Prostate gland (tissue), 2 donors: ENCODE results near the gene HIVEP2.

Source experiments
- CTCF ChIP-seq, 4 experiments: fragments of 200-600 bp in 2 of 4; fragments of 450-650 bp in 2 of 4; sonication (generic) in 2 of 4; IDR thresholded peaks; 1 replicate in 3 of 4; 2 replicates in 1 of 4; pipeline ENCODE4 v1.5.1; 2016 to 2019; ENCODE audit warnings: antibody characterized with exemption in 4 of 4, mild to moderate bottlenecking in 2 of 4, moderate library complexity in 2 of 4
- POLR2A ChIP-seq: fragments of 450-650 bp; IDR thresholded peaks from one replicate; pipeline ENCODE4 v1.6.1; 2016; ENCODE audit warnings: antibody characterized with exemption, mild to moderate bottlenecking
- POLR2AphosphoS5 ChIP-seq: sonication (generic); formaldehyde crosslinking; IDR thresholded peaks from one replicate; pipeline ENCODE4 v1.6.1; 2017; ENCODE audit warnings: antibody characterized with exemption

GRCh38 chr6:142940487-142940886, 4.5 kb downstream of the HIVEP2 start:
- no peak for TF ChIP-seq POLR2AphosphoS5
- TF ChIP-seq CTCF (IDR thresholded peaks at IDR 0.05), result no peak
- no peak for TF ChIP-seq POLR2A
